Effector memory CD4-positive, alpha-beta T cell (primary cell): ENCODE results near the gene CDHR3.
"Not testable (repeated sequence)": the region's sequence is repeated elsewhere in the genome, so short reads cannot be mapped to it uniquely, and the experiment has no call there.

Experiments used
- DNase-seq, 3 donors: peaks; one replicate each; pipeline ENCODE4 v3.0.0-alpha.2; 2020
- H3K27ac ChIP-seq: 2 replicates; pipeline ENCODE4 v1.7.0; 2013; ENCODE audit warnings: mild to moderate bottlenecking, low read length, moderate library complexity; ENCODE audit not compliant: insufficient read depth, poor library complexity, severe bottlenecking
- H3K27me3 ChIP-seq: replicated peaks from 2 replicates; pipeline ENCODE4 v1.7.0; 2013; ENCODE audit warnings: mild to moderate bottlenecking, low read length; ENCODE audit not compliant: insufficient read depth, control insufficient read depth, poor library complexity, severe bottlenecking
- H3K36me3 ChIP-seq: 2 replicates; pipeline ENCODE4 v1.7.0; 2013; ENCODE audit warnings: mild to moderate bottlenecking, low read length, moderate library complexity; ENCODE audit not compliant: control insufficient read depth, insufficient read depth
- H3K4me1 ChIP-seq: 2 replicates; pipeline ENCODE4 v1.7.0; 2013; ENCODE audit warnings: low read length, mild to moderate bottlenecking; ENCODE audit not compliant: control insufficient read depth, insufficient read depth, poor library complexity, severe bottlenecking
- H3K4me3 ChIP-seq: 2 replicates; pipeline ENCODE4 v1.7.0; 2013; ENCODE audit warnings: low read length, low read depth, mild to moderate bottlenecking; ENCODE audit not compliant: insufficient read depth, poor library complexity, severe bottlenecking
- H3K9me3 ChIP-seq: 2 replicates; pipeline ENCODE4 v1.7.0; 2013; ENCODE audit warnings: mild to moderate bottlenecking, low read length, moderate library complexity; ENCODE audit not compliant: control insufficient read depth

Gene CDHR3

DNA sequence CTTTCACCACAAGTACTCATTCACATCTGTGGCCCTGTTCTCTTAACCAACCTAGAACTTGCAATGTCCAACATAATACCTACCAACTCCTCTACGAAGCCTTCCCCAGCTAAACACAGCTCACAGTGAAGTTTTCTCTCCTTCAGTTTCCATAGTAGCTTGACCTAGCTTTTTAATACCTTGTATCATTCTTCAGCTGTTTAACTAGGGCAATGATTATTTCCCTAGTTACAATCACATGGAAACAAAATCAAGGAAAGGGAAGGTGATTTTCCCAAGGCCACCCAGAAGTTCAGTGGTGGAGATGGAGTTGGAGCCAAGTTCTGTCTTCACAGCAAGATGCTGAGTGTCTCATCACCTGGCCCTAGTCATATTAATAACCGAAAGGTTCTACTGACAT, 16.3 kb downstream of the CDHR3 start:
- Histone ChIP-seq H3K27ac (no peak overlapping the region), H3K9me3 (no peaks in the 10 kb centered on the region), H3K4me1 (no peaks in the 10 kb centered on the region), H3K27me3 (no peaks in the 10 kb centered on the region), H3K4me3 (no peak overlapping the region), H3K36me3 (no peaks in the 10 kb centered on the region)
- no peak for DNase-seq

DNA sequence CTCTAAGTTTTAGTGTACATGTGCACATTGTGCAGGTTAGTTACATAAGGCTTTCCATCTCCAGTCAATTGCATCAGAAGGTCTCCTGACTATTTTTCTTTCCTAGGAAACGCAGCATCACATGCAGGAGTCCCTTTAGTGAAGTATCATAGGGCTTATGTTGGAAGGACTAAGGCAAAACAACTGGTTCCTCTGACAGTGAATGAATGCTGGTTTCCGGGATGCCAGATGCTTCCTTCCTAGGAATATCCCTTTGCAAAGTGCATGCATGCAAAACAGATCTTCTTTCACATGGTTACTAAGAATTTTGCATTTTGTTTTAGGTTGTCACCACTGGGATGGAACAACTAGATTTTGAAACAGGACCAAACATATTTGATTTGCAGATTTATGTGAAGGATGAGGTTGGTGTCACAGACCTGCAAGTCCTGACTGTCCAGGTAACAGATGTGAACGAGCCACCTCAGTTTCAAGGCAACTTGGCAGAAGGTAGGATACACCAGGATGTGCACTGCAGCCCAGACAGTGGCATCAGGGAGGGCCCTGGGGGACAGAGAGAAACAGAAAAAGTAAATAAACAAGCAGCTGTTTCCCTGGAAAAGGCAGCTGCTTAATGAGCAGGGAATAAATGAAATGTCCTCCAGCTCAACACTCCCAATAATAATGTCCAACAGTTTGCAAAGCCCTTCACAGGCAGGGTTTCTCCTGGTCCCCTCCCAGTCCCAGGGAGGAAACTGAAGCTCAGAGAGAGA, 17.8 kb downstream of the CDHR3 start:
- no peak for DNase-seq
- H3K9me3 ChIP-seq, result no peaks in the 10 kb centered on the region

DNA sequence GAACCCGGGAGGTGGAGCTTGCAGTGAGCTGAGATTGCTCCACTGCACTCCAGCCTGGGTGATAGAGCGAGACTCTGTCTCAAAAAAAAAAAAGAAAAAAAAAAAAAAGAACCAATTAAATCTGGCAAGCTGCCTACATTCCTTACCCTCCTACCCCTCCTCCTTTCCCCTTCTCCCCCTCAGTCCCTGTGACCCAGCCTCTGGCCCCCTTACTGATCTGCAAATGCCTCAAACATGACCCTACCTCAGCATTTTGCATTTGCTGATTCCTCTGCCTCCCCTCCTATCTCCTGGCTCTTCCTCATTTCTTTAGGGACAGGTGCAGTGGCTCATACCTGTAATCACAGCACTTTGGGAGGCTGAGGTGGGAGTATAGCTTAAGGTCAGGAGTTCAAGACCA, 19.3 kb downstream of the CDHR3 start:
- Histone ChIP-seq H3K4me3 (no peak overlapping the region), H3K27ac (no peak overlapping the region), H3K27me3 (no peaks in the 10 kb centered on the region), H3K36me3 (no peaks in the 10 kb centered on the region), H3K9me3 (no peaks in the 10 kb centered on the region), H3K4me1 (no peaks in the 10 kb centered on the region)
- DNase-seq, result no peak

More for the DNA sequence above, 17.8 kb downstream of the CDHR3 start:
- H3K36me3 ChIP-seq, result no peaks in the 10 kb centered on the region
- no peak overlapping the region for H3K4me3 ChIP-seq
- H3K27ac ChIP-seq, result no peak overlapping the region
- H3K27me3 ChIP-seq, result no peaks in the 10 kb centered on the region
- H3K4me1 ChIP-seq, result no peaks in the 10 kb centered on the region

DNA sequence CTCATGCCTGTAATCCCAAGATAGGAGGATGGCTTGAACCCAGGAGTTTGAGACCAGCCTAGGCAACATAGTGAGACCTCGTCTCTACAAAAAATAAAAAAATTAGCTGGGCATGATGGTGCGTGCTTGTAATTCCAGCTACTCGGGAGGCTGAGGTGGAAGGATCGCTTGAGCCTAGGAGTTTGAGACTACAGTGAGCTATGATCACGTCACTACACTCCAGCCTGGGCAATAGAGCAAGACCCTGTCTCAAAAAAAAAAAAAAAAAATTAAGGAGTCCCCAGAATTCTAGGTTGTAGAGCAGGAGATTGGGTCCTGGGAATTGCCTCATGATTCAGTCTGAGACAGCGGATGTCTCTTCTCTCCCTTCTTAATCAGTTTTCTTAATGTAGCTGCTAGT, 21.7 kb downstream of the CDHR3 start:
- not testable (repeated sequence) for H3K4me1 ChIP-seq, H3K27ac ChIP-seq, H3K36me3 ChIP-seq, H3K27me3 ChIP-seq, H3K4me3 ChIP-seq, DNase-seq, H3K9me3 ChIP-seq

DNA sequence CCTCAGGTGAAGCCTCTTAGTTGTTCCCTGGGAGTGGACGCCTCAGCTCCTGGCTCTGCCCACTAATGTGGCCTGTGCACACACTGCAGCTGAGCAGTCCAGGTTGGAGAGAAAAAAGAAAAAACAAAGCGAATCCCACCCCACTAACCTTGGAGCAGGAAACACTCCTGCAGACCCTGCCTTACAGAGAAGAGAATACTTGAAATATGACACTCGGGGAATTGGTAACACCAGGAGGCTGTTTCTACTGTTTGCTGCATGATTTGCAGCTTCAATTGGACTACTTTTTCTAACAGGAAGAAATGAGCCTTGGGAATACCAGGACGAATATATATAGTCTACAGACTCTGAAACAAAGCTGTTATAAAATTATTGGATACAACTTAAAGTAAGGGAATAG, 22.2 kb downstream of the CDHR3 start:
- H3K4me1 ChIP-seq, result no peaks in the 10 kb centered on the region
- no peak for DNase-seq
- no peaks in the 10 kb centered on the region for H3K36me3 ChIP-seq
- no peak overlapping the region for H3K27ac ChIP-seq
- H3K27me3 ChIP-seq, result no peaks in the 10 kb centered on the region
- no peak overlapping the region for H3K4me3 ChIP-seq
- H3K9me3 ChIP-seq, result no peaks in the 10 kb centered on the region

DNA sequence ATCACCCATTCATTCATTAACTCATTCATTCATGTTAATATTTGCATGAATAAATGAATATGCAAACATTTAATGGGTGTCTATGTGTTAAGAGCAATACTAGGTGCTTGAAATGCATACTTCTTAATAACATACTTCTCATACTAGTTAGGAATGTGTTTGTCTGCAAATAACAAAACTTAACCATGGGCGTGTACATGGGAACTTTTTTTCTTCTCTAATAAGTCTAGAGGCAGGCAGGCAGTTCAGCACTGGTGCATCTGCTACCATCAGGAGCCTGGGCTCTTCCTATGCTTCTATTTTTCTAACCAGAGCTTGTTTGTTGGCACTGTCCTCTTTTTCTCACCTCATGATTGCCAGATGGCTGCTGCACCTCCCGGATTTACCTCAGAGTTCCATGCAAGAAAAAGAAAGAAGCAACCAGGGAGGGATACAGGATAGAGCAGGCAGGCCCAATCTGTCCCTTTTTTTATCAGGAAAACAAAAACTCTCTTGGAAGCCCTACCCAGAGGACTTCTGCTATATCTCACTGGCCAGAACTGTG, 22.7 kb downstream of the CDHR3 start:
- Histone ChIP-seq H3K9me3 (no peaks in the 10 kb centered on the region), H3K27ac (no peak overlapping the region), H3K4me1 (no peaks in the 10 kb centered on the region), H3K27me3 (no peaks in the 10 kb centered on the region), H3K36me3 (no peaks in the 10 kb centered on the region), H3K4me3 (no peak overlapping the region)
- no peak for DNase-seq

DNA sequence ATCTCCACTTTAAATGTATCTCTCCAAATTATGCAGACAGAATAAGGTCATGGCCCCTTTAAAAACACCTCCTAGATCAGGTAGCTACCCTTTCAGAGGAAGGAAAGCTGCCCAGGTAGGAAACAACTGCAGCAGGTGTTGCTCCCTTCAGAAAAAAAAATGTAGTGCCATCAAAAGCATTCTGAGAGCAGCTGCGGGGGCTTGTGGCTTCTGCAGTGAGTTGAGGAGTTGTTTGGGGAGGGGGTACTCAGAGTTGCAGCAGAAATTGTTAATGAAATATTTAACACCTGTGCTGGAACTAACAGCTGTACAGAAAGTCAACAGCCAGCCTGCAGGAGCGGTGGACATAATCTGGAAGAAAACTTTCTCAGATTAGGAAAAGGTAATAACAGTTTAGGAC, 24.0 kb downstream of the CDHR3 start:
- Histone ChIP-seq H3K36me3 (no peaks in the 10 kb centered on the region), H3K27me3 (no peaks in the 10 kb centered on the region), H3K9me3 (no peaks in the 10 kb centered on the region), H3K4me3 (no peak overlapping the region), H3K27ac (no peak overlapping the region), H3K4me1 (no peaks in the 10 kb centered on the region)
- DNase-seq, result no peak

DNA sequence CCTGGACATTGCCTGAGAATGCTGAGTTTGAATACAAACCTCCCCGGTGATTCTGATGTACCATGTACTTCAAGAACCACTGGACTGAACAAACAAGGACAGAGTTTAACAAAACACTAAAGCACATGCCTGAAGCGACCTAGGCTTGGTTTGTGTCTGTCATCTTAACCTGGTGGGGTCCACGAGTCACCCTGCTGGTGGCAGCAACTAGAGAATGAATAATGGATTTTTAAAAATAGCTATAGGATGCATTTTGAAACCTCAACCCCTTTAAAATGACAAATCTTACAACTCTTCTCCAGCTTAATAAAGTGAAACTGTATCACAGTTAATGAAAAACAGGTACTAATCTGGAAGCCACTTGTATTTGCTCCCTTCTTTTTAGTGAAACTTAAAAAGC, 25.2 kb downstream of the CDHR3 start:
- no peaks in the 10 kb centered on the region for H3K4me1 ChIP-seq
- no peak overlapping the region for H3K27ac ChIP-seq
- H3K9me3 ChIP-seq, result no peaks in the 10 kb centered on the region
- no peaks in the 10 kb centered on the region for H3K36me3 ChIP-seq
- no peak for DNase-seq
- H3K27me3 ChIP-seq, result no peaks in the 10 kb centered on the region
- H3K4me3 ChIP-seq, result no peak overlapping the region

DNA sequence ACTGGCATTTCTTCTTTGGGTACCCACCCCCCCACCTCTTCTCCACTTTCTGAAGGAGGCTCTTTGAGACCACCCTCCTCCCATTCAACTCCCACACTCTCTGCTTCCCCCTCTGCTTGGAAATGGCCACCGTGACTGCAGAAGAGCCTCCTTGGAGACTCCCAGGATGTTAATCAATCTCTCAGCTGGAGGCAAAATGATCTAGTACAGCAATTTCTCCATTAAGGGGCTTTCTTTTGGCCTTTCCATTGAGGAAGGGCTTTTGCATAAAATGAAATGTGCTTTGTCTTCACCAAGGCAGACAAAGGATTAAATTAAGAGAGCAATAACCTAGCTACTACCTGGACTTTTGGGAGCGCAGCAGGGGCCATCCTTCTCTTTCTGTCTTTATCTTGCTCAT, 26.1 kb downstream of the CDHR3 start:
- H3K9me3 ChIP-seq, result no peaks in the 10 kb centered on the region
- DNase-seq, result no peak
- no peak overlapping the region for H3K4me3 ChIP-seq
- H3K36me3 ChIP-seq, result no peaks in the 10 kb centered on the region
- H3K27me3 ChIP-seq, result no peaks in the 10 kb centered on the region
- no peaks in the 10 kb centered on the region for H3K4me1 ChIP-seq
- no peak overlapping the region for H3K27ac ChIP-seq

DNA sequence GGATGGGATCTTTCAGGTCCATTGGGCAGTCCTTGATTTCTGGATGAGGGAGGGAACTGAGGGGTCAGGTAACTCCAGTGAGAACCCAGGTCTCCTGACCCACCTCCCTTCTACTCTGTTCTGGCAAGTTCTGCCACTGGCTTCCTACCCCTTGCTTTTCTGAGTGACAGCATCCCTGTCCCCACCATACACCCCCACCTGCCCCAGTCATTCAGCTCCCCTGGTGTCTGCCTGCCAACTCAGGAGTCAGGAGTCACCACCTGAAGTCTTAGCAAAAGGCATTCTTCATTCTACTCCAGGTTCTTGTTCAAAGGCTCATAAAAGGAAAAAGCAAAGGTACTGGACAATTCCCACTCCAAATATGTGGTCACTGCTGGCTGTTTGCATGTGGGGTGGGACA, 26.6 kb downstream of the CDHR3 start:
- Histone ChIP-seq H3K4me3 (no peak overlapping the region), H3K27ac (no peak overlapping the region), H3K9me3 (no peaks in the 10 kb centered on the region), H3K4me1 (no peaks in the 10 kb centered on the region), H3K27me3 (no peaks in the 10 kb centered on the region), H3K36me3 (no peaks in the 10 kb centered on the region)
- no peak for DNase-seq
